B cell (primary cell): ENCODE measurements around the gene TNFRSF1B. TPM values are rescaled to one million over a fixed set of nuclear protein-coding genes. Genes with fewer than 3 reads are reported as not detected.
A peak's percentile ranks its signal among the peaks of the same experiment; 100 is the strongest.

Source experiments
- ATAC-seq: fragments of 200-7000 bp; cut with Tn5 transposase; one replicate; pipeline ENCODE4 v1.10.0; 2021; ENCODE audit warnings: low read depth, mild to moderate bottlenecking, moderate number of reproducible peaks, moderate library complexity
- CTCF ChIA-PET: fragments of 350-600 bp; sonication (Branson Sonifier 250); formaldehyde crosslinking; loops from one replicate; lab custom pipeline; 2021; ENCODE audit warnings: antibody characterized with exemption, inconsistent platforms; lab: Charles Lee
- POLR2A ChIA-PET: fragments of 350-600 bp; sonication (Branson Sonifier 250); formaldehyde crosslinking; loops from one replicate; lab custom pipeline; 2021; ENCODE audit warnings: antibody characterized with exemption; lab: Charles Lee
- DNase-seq: peaks from one replicate; pipeline ENCODE4 v3.0.0; 2013
- H2AFZ ChIP-seq: 2 replicates; pipeline ENCODE4 v1.6.1; 2012; ENCODE audit warnings: mild to moderate bottlenecking, low read depth, low read length; ENCODE audit not compliant: insufficient read depth, poor library complexity, severe bottlenecking
- H3K27ac ChIP-seq, 2 donors: 1 replicate in 1 of 2; 2 replicates in 1 of 2; pipeline ENCODE4 v1.5.1; 2012 to 2013; ENCODE audit warnings: low read length in 2 of 2, mild to moderate bottlenecking in 2 of 2, moderate library complexity in 1 of 2
- H3K27me3 ChIP-seq, 4 experiments: fragments of 200-600 bp in 1 of 4; sonication (generic) in 1 of 4; replicated peaks in 1 of 4; 1 replicate in 2 of 4; 2 replicates in 2 of 4; pipeline versions ENCODE4 v1.6.1 to v1.7.0; 2013 to 2016; ENCODE audit warnings: low read length in 3 of 4, mild to moderate bottlenecking in 2 of 4, mixed read lengths in 1 of 4, moderate library complexity in 1 of 4; ENCODE audit not compliant: insufficient read depth in 4 of 4, control insufficient read depth in 3 of 4; ENCODE audit errors: control extremely low read depth in 1 of 4
- H3K36me3 ChIP-seq, 2 experiments: replicated peaks in 1 of 2; 1 replicate in 1 of 2; 2 replicates in 1 of 2; pipeline versions ENCODE4 v1.6.1 to v1.7.1; 2013; ENCODE audit warnings: low read length in 1 of 2; ENCODE audit not compliant: insufficient read depth in 2 of 2, control insufficient read depth in 1 of 2; ENCODE audit errors: control extremely low read depth in 1 of 2, extremely low read depth in 1 of 2
- H3K4me1 ChIP-seq, 2 donors: fragments of 200-600 bp in 1 of 2; sonication (generic) in 1 of 2; 1 replicate in 1 of 2; 2 replicates in 1 of 2; pipeline versions ENCODE4 v1.5.1 to v1.6.1; 2013 to 2017; ENCODE audit warnings: low read length in 2 of 2; ENCODE audit not compliant: control insufficient read depth in 2 of 2, insufficient read depth in 2 of 2
- H3K4me2 ChIP-seq: replicated peaks from 2 replicates; pipeline ENCODE3; 2012; ENCODE audit warnings: mild to moderate bottlenecking, low read depth, low read length; ENCODE audit not compliant: poor library complexity, severe bottlenecking
- H3K4me3 ChIP-seq, 5 experiments: fragments of 200-600 bp in 1 of 5; sonication (generic) in 1 of 5; 1 replicate in 3 of 5; 2 replicates in 2 of 5; pipeline versions ENCODE4 v1.5.1 to v1.7.0; 2011 to 2016; ENCODE audit warnings: low read length in 4 of 5, mild to moderate bottlenecking in 4 of 5, low read depth in 2 of 5, control low read depth in 1 of 5, moderate library complexity in 1 of 5; ENCODE audit not compliant: insufficient read depth in 1 of 5; ENCODE audit errors: control extremely low read depth in 1 of 5, extremely low read depth in 1 of 5
- H3K79me2 ChIP-seq: fragments of 200-600 bp; sonication (generic); one replicate; pipeline ENCODE4 v1.6.0; 2016; ENCODE audit warnings: low read length; ENCODE audit not compliant: control insufficient read depth, insufficient read depth
- H3K9ac ChIP-seq: fragments of 200-600 bp; sonication (generic); 2 replicates; pipeline ENCODE4 v1.6.1; 2017; ENCODE audit warnings: mild to moderate bottlenecking, low read length, moderate library complexity
- H3K9me3 ChIP-seq, 3 donors: one replicate each; pipeline versions ENCODE4 v1.6.1 to v1.7.1; 2013; ENCODE audit warnings: low read length in 2 of 3; ENCODE audit not compliant: control insufficient read depth in 2 of 3, insufficient read depth in 1 of 3; ENCODE audit errors: control extremely low read depth in 1 of 3
- H4K20me1 ChIP-seq: 2 replicates; pipeline ENCODE4 v1.6.0; 2012; ENCODE audit warnings: mild to moderate bottlenecking, low read length; ENCODE audit not compliant: insufficient read depth, control insufficient read depth, poor library complexity, severe bottlenecking
- H3K27ac Mint-ChIP-seq: one replicate; pipeline ENCODE4 v1.8.0; 2021; ENCODE audit warnings: mixed read lengths
- H3K27me3 Mint-ChIP-seq: one replicate; pipeline ENCODE4 v1.8.0; 2021; ENCODE audit warnings: mixed read lengths
- H3K4me1 Mint-ChIP-seq: one replicate; pipeline ENCODE4 v1.8.0; 2021; ENCODE audit warnings: mixed read lengths
- H3K4me3 Mint-ChIP-seq: one replicate; pipeline ENCODE4 v1.8.0; 2021; ENCODE audit warnings: mixed read lengths
- H3K9me3 Mint-ChIP-seq: one replicate; pipeline ENCODE4 v1.8.0; 2022; ENCODE audit warnings: mixed read lengths; ENCODE audit not compliant: insufficient read depth
- EZH2 ChIP-seq: IDR thresholded peaks from 2 replicates; pipeline ENCODE4 v1.6.1; 2012; ENCODE audit warnings: borderline replicate concordance, low read depth, mild to moderate bottlenecking, moderate library complexity, low read length; ENCODE audit not compliant: insufficient read depth, poor library complexity, severe bottlenecking
- WGBS: methylation state at CpG from one replicate; pipeline ENCODE4 v1.1.5; 2013; ENCODE audit warnings: missing lambda C conversion rate; ENCODE audit not compliant: insufficient coverage; 5-methylcytosine and 5-hydroxymethylcytosine counted together
- intact Hi-C: fragments of 100-400 bp; cut with micrococcal nuclease; formaldehyde crosslinking; loops from one replicate; pipeline ENCODE4 v1.10.0; 2022
- polyA plus RNA-seq: library from polyadenylated mRNA; depleted of rRNA; stranded (reverse); fragments of >200 nt; gene quantifications from 2 replicates; pipeline ENCODE4 v1.2.3, GENCODE V29; 2012
- total RNA-seq, 2 donors: library from RNA; stranded (reverse); fragments of 120-200 nt in 1 of 2; gene quantifications; 1 replicate in 1 of 2; 2 replicates in 1 of 2; pipeline versions ENCODE4 v1.2.3 to v1.2.4, GENCODE V29; 2013 to 2022
- TF ChIP-seq, protein P1 (sequence below): fragments of 200-600 bp; IDR thresholded peaks from one replicate; pipeline ENCODE4 v1.8.0; 2022; ENCODE audit warnings: antibody characterized with exemption, mild to moderate bottlenecking

Gene TNFRSF1B
- total and polyA plus RNA-seq, 2 donors (not counting 1 experiment from before 2014, with no cell fraction given): 37.7 to 99.4 TPM

DNA sequence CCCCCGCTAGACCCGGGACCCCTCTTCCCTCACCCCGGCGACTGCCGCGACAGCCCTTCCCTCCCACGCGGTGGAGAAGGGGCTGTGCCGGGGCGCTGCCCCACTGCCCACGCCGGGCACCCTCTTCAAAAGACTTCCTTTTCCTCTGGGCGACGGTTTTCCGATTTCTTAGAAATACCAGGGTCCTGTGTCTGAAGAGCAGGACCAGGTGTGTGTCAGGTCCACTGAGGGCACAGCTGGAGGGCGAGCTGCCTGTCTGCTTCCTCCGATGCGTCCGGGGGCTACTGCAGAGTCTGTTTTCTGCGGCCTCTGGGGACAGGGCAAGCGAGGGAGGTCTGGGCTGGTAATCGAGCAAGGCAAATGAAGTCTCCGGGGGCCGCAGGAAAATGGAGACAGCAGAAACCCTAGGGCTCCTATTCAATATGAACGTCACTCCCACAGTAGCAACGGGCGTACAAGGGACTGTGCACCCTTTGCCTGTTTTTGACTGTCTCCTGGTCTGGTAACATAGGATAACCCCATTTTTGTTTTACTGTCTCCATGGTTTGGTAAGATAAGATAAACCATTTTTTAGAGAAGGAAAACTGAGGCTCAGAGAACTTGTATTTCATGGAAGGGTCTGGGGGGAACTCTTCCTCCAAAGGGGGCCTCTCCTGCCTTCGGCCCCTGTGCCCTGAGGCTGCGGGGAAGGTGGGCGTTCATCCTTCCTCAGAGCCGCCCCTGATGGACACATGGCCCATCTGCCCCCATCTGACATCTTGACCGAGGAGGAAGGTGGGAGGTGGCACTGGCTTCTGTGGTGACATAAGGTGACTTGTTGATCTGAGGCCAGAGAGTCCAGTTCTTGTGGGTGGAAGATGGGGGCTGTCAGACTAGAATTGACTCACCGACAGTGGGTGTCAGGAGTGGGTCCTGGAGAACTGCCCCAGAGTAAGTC is 970 bp downstream of the TNFRSF1B start:
- peaks cover 62% of the 10 kb centered on the region for H3K4me1 Mint-ChIP-seq
- peaks cover 47% of the 10 kb centered on the region for H3K79me2 ChIP-seq
- no peaks in the 10 kb centered on the region for H3K27me3 Mint-ChIP-seq
- peak overlapping the region; percentile 69 to 80 (median 79) for H3K4me3 ChIP-seq
- peak overlapping the region; percentile 84 for H3K9ac ChIP-seq
- H3K27me3 ChIP-seq: no peaks in the 10 kb centered on the region
- ChIA-PET POLR2A (interaction anchor here (0.6 to 1.8 kb wide), 4 partner anchors 14 to 43 kb away, joined by 4 to 8 read pairs (median 6); no protein-coding TSS in a partner anchor), CTCF (interaction anchor here (1.2 to 5.5 kb wide), 3 partner anchors 19 to 43 kb away, joined by 4 to 41 read pairs (median 5); no protein-coding TSS in a partner anchor)
- intact Hi-C loops: loop anchor here (2.0 to 5.0 kb wide), 2 partner anchors 40 to 41 kb away; no protein-coding TSS in a partner anchor
- peak overlapping the region; percentile 33 to 71 for H3K27ac ChIP-seq
- TF ChIP-seq, protein P1, sequence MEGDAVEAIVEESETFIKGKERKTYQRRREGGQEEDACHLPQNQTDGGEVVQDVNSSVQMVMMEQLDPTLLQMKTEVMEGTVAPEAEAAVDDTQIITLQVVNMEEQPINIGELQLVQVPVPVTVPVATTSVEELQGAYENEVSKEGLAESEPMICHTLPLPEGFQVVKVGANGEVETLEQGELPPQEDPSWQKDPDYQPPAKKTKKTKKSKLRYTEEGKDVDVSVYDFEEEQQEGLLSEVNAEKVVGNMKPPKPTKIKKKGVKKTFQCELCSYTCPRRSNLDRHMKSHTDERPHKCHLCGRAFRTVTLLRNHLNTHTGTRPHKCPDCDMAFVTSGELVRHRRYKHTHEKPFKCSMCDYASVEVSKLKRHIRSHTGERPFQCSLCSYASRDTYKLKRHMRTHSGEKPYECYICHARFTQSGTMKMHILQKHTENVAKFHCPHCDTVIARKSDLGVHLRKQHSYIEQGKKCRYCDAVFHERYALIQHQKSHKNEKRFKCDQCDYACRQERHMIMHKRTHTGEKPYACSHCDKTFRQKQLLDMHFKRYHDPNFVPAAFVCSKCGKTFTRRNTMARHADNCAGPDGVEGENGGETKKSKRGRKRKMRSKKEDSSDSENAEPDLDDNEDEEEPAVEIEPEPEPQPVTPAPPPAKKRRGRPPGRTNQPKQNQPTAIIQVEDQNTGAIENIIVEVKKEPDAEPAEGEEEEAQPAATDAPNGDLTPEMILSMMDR: no peak
- TF ChIP-seq EZH2: no peak
- WGBS: 17% methylated on average over 22 of the region's 33 CpGs
- H2AFZ ChIP-seq: peak overlapping the region; percentile 61
- H3K4me1 ChIP-seq: peaks cover 22 to 52% of the 10 kb centered on the region in 2 donors
- no peaks in the 10 kb centered on the region for H3K9me3 ChIP-seq
- peak overlapping the region; percentile 98 for H3K4me3 Mint-ChIP-seq
- H3K9me3 Mint-ChIP-seq: no peaks in the 10 kb centered on the region
- peak overlapping the region; percentile 98 for H3K4me2 ChIP-seq
- DNase-seq (peak; percentile 47), ATAC-seq (peak; percentile 29)
- H3K27ac Mint-ChIP-seq: peak overlapping the region; percentile 94
- peaks cover 0 to 9% of the 10 kb centered on the region in 2 experiments for H3K36me3 ChIP-seq
- peaks cover 19% of the 10 kb centered on the region for H4K20me1 ChIP-seq
